Epidermal melanocyte (primary cell): ENCODE measurements around the gene KRTAP9-7.
"Not testable (repeated sequence)": the region's sequence is repeated elsewhere in the genome, so short reads cannot be mapped to it uniquely, and the experiment has no call there.

Experiments used
- DNase-seq: peaks from one replicate; pipeline ENCODE4 v3.0.0; 2011; ENCODE audit warnings: low spot score; ENCODE audit not compliant: insufficient read length

The KRTAP9-7 gene, protein sequence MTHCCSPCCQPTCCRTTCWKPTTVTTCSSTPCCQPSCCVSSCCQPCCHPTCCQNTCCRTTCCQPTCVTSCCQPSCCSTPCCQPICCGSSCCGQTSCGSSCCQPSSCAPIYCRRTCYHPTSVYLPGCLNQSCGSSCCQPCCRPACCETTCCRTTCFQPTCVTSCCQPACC

DNA sequence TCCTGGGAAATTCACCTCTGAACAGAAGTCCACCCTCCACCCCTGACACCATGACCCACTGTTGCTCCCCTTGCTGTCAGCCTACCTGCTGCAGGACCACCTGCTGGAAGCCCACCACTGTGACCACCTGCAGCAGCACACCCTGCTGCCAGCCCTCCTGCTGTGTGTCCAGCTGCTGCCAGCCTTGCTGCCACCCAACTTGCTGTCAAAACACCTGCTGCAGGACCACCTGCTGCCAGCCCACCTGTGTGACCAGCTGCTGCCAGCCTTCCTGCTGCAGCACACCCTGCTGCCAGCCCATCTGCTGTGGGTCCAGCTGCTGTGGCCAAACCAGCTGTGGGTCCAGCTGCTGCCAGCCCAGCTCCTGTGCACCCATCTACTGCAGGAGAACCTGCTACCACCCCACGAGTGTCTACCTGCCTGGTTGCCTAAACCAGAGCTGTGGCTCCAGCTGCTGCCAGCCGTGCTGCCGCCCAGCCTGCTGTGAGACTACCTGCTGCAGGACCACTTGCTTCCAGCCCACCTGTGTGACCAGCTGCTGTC lies at the start of gene KRTAP9-7:
Gene KRTAP9-7 (plus strand): TSS at position 51 of the 543 bp plus-strand sequence. CDS start 0 bp downstream, at position 51.
- not testable (repeated sequence) for DNase-seq

DNA sequence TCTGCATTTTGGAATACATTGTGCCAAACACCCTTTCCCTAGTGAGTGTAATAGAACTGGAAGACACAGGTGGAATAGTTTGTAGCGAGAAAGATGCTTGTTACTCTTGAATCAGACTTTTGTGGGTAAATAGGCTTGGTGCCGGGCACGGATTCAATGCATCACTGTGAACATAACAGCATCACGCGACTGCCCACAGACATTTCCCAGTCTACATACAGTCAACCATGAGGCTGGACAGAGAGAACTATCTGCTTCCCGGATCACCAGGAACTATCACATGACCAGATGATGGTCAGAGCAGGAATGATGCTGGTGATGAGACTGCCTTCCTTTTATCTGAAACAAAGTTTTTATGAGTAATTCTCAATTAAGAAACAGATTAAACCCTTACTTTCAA lies 49.4 kb upstream of the KRTAP9-7 start:
- no peak for DNase-seq

DNA sequence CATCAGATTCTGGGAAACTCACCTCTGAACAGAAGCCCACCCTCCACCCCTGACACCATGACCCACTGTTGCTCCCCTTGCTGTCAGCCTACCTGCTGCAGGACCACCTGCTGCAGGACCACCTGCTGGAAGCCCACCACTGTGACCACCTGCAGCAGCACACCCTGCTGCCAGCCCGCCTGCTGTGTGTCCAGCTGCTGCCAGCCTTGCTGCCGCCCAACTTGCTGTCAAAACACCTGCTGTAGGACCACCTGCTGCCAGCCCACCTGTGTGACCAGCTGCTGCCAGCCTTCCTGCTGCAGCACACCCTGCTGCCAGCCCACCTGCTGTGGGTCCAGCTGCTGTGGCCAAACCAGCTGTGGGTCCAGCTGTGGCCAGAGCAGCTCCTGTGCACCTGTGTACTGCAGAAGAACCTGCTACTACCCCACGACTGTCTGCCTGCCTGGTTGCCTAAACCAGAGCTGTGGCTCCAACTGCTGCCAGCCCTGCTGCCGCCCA lies 48.9 kb upstream of the KRTAP9-7 start, which contains the start of gene KRTAP9-2:
Gene KRTAP9-2 (plus strand): TSS at position 51 of the 498 bp plus-strand sequence. CDS start 7 bp downstream, at position 58.
- DNase-seq = not testable (repeated sequence)

DNA sequence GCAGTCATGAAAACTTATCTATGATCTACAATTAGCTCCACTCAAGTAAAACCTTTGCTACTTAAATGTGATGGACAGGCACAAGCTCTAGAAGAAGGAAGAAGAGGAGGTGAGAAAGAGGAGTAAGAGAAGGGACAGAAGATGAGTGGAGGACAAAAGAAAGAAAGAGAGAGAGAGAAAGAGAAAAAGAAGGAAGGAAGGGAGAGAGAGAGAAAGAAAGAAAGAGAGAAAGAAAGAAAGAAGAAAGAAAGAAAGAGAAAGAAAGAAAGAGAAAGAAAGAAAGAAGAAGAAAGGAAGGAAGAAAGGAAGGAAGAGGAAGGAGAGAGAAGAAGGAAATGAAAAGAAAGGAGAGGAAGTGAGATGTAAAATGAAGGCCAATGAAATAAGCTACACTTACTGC lies 45.4 kb upstream of the KRTAP9-7 start:
- no peak for DNase-seq

DNA sequence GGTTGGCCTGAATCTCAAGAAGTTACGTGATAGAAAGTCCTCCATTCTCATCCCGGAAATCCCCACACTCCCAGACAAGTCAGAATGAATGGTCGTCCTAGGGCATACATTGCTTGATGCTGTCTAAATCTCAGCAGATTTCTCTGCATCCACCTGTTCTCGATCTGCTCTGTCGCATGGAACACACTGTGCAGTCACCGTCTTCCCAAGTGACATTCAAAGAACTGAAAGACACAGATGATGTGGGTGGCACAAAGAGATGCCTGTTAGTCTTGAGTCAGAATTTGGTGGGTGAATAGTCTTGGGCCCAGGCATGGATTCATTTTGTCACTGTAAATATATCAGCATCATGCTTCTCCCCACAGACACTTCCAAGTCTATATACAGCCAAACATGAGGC lies 43.8 kb upstream of the KRTAP9-7 start:
- DNase-seq = no peak

DNA sequence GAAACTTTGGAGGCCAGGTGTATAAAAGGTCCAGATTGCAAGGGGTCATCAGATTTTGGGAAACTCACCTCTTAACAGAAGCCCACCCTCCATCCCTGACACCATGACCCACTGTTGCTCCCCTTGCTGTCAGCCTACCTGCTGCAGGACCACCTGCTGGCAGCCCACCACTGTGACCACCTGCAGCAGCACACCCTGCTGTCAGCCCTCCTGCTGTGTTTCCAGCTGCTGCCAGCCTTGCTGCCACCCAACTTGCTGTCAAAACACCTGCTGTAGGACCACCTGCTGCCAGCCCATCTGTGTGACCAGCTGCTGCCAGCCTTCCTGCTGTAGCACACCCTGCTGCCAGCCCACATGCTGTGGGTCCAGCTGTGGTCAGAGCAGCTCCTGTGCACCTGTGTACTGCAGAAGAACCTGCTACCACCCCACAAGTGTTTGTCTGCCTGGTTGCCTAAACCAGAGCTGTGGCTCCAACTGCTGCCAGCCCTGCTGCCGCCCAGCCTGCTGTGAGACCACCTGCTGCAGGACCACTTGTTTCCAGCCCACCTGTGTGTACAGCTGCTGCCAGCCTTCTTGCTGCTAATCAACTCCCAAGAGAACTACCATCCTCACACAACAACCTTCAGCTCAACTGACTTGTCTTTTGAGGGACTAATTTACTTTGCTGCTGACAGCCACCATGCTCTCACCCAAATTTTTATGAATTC lies 42.9 kb upstream of the KRTAP9-7 start, which contains the start of gene KRTAP9-3:
Gene KRTAP9-3 (plus strand): TSS at position 51 of the 707 bp plus-strand sequence. CDS start 53 bp downstream, at position 104.
- not testable (repeated sequence) for DNase-seq

DNA sequence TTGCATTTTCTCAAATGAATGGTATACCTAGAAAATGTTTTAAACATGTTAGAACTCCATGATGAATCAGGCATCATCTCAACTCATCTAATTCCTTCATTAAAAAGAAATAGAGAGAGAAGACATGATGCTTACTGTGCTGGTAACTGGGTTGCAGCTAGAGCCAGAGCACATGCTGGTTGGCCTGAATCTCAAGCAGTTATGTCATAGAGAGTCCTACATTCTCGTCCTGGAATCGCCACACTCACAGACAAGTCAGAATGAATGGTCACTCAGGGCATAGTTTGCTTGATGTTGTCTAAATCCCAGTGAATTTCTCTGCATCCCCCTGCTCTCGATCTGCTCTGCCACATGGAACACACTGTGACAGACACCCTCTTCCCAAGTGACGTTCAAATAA lies 38.4 kb upstream of the KRTAP9-7 start:
- DNase-seq = not testable (repeated sequence)

DNA sequence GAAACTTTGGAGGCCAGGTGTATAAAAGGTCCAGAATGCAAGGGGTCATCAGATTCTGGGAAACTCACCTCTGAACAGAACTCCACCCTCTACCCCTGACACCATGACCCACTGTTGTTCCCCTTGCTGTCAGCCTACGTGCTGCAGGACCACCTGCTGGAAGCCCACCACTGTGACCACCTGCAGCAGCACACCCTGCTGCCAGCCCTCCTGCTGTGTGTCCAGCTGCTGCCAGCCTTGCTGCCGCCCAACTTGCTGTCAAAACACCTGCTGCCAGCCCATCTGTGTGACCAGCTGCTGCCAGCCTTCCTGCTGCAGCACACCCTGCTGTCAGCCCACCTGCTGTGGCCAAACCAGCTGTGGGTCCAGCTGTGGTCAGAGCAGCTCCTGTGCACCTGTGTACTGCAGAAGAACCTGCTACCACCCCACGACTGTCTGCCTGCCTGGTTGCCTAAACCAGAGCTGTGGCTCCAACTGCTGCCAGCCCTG lies 37.5 kb upstream of the KRTAP9-7 start, which contains the start of gene KRTAP9-8:
Gene KRTAP9-8 (plus strand): TSS at position 51 of the 489 bp plus-strand sequence. CDS start 53 bp downstream, at position 104.
- not testable (repeated sequence) for DNase-seq

DNA sequence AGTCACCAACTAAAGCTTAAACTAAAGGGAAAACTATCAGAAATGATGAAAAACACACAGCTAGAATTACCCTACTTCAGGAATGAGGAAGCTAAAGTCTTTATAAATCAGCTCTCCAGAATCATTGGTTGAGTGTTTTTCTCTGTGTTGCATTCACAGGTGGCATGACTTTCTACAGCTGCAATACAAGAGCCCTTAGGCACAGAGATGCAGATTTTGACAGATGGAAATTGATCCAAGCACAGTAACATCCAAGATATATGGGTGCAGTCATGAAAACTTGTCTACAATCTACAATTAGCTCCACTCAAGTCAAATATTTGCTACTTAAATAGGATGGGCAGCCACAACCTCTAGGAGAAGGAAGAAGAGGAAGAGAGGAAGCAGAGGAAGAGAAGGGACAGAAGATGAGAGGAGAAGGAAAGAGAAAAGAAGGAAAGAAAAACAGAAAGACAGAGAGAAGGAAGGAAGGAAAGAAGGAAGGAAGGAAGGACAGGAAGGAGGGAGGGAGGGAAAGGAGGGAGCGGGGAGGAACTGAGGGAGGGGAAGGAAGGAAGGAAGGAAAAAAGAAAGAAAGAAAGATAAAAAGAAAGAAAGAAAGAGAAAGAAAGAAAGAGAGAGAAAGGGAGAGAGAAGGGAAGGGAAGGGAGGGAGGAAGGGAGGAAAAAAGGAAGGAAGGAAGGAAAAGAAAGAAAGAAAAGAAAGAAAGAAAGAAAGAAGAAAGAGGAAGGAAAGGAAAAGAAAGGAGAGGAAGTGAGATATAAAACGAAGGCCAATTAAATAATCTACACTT lies 28.3 kb upstream of the KRTAP9-7 start:
- DNase-seq = not testable (repeated sequence)

DNA sequence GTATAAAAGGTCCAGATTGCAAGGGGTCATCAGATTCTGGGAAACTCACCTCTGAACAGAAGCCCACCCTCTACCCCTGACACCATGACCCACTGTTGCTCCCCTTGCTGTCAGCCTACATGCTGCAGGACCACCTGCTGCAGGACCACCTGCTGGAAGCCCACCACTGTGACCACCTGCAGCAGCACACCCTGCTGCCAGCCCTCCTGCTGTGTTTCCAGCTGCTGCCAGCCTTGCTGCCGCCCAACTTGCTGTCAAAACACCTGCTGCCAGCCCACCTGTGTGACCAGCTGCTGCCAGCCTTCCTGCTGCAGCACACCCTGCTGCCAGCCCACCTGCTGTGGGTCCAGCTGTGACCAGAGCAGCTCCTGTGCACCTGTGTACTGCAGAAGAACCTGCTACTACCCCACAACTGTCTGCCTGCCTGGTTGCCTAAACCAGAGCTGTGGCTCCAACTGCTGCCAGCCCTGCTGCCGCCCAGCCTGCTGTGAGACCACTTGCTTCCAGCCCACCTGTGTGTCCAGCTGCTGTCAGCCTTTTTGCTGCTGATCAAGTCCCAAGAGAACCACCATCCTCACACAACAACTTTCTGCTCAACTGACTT lies 25.8 kb upstream of the KRTAP9-7 start, which contains the start of gene KRTAP9-4:
Gene KRTAP9-4 (plus strand): TSS at position 51 of the 604 bp plus-strand sequence. CDS start 34 bp downstream, at position 85.
- DNase-seq = not testable (repeated sequence)

DNA sequence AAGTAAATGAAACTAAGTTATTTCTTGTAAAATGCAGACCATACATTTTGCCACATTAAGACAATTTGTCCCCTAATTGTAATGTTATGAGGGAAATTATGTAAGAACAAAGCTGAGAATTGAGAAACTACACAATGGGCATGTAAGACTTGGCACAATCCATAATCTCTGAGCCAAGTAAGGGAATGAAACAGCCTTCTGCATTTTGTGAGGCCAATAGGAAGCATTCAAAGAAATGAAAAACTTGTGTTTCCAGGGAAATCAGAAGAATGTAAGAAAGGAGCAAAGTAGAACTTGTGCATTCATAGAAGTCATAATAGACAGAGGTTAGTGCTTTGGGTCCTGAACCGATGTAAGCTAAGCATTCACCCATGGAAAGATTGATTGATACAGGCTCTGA lies 24.2 kb upstream of the KRTAP9-7 start:
- DNase-seq = no peak

DNA sequence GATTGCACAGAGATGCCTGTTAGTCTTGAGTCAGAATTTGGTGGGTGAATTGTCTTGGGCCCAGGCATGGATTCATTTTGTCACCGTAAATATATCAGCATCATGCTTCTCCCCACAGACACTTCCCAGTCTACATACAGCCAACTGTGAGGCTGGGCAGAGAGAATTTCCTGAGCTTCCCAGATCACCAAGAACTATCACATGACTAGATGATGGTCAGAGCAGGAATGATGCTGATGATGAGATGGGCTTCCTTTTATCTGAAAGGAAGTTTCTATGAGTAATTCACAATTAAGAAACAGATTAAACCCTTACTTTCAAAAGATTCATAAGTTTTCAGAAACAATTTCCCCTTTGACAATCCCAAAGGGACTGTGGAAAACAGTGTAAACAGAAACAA lies 20.6 kb upstream of the KRTAP9-7 start:
- no peak for DNase-seq

DNA sequence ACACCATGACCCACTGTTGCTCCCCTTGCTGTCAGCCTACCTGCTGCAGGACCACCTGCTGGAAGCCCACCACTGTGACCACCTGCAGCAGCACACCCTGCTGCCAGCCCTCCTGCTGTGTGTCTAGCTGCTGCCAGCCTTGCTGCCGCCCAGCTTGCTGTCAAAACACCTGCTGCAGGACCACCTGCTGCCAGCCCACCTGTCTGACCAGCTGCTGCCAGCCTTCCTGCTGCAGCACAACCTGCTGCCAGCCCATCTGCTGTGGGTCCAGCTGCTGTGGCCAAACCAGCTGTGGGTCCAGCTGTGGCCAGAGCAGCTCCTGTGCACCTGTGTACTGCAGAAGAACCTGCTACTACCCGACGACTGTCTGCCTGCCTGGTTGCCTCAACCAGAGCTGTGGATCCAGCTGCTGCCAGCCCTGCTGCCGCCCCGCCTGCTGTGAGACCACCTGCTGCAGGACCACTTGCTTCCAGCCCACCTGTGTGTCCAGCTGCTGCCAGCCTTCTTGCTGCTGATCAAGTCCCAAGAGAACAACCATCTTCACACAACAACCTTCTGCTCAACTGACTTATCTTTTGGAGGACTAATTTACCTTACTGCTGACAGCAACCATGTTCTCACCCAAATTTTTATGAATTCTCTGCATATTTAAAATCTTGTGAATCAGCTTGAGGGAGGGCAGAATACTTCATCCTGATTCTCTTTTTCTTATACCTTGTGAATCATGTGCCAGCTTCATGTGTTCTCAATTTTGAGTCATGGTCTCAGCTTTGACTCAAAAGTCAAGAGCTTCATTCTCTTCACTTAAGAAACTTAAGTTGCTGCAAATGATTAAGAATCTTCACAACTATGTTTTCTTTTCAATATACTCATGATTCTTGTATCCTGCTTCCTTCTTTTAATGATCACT lies 19.9 kb upstream of the KRTAP9-7 start, which contains the start of gene KRTAP9-9:
Gene KRTAP9-9 (plus strand): TSS at position 4 of the 910 bp plus-strand sequence.
- DNase-seq = not testable (repeated sequence)

DNA sequence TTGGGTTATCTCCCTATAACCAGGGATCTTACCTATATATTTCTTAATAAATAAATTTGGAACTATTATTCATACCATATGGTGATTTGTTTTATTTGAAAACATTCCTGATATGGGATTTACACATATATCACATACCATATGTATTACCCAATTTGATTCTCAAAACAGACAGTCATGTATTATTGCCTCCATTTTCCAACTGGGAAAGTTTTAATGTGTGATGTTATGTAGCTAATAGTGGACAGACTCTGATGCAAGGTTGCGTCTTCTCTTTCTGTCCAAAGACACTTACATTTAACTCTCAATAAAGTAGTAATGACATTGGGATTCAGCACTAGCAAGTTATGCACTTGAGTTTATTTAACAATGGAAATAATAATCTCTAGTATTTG lies 19.2 kb upstream of the KRTAP9-7 start:
- no peak for DNase-seq

DNA sequence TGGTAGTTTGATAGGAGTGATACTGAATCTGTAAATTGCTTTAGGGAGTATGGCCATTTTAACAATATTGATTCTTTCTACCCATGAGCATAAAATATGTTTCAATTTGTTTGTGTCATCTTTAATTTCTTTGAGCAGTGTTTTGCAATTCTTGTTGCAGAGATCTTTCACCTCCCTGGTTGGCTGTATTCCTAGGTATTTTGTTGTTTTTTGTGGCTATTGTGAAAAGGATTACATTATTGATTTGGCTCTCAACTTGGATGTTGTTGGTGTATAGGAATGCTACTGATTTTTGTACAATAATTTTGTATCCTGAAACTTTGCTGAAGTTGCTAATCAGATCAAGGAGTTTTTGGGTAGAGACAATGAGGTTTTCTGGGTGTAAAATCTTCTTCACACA lies 17.1 kb upstream of the KRTAP9-7 start:
- DNase-seq = no peak

DNA sequence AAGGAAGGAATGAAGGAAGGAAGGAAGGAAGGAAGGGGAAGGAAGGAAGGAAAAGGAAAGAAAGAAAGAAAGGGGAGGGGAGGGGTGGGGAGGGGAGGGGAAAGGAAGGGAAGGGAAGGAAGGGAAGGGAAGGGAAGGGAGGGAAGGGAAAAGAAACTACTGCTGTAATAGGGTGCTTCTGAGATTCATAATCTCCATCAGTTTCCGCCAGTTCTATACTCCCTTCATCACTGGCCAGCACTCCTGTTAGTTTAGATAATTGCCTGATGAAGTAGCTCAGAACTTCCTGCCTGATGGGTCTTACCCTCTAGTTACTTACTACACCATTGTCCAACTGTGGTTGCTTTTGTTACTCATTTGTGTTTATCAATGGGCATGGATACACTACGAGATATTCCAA lies 12.3 kb upstream of the KRTAP9-7 start:
- no peak for DNase-seq

DNA sequence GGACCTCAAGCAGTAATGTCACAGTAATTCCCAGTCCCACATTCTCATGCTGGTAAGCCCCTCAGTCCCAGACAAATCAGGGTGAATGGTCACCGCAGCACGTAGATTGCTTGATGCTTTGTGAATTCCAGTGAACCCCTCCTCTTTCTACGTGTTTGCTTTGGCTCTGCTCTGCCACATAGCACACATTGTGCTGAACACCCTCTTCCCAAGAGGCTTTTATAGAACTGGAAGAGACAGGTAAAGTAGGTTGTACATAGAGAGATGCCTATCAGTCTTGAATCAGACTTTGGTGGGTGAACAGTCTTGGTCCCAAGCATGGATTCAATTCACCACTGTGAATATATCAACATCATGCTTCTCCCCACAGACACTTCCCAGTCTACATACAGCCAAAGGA lies 10.9 kb upstream of the KRTAP9-7 start:
- no peak for DNase-seq

DNA sequence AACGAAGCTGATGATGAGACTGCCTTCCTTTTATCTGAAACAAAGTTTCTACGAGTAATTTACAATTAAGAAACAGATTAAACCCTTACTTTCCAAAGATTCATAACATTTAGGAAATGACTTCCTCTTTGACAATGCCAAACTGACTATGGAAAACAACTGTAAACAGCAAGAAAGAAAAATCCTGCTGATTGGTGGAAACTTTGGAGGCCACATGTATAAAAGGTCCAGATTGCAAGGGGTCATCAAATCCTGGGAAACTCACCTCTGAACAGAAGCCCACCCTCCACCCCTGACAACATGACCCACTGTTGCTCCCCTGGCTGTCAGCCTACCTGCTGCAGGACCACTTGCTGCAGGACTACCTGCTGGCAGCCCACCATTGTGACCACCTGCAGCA lies 10.4 kb upstream of the KRTAP9-7 start, which contains the start of gene KRTAP9-6:
Gene KRTAP9-6 (plus strand): TSS at position 301 of the 400 bp plus-strand sequence. CDS start 0 bp downstream, at position 301.
- no peak for DNase-seq

DNA sequence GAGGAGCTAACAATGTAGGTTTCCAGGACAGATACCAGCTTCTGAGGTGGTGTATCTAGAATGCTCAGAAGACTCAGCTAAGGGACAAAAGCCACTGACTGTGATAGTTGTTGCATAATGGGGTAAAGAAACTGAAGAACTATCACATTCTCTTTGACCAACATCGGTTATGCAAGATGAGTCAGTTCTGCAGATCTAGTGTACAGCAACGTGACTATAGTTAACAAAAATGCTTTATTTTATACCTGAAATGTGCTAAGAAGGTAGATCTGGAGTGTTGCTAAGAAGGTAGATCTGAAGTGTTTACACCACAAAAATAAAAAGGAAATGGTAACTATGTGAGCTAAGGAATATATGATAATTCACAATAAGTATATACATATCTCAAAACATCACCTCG lies 7.8 kb upstream of the KRTAP9-7 start:
- no peak for DNase-seq
